Ovary (tissue), 3 donors: ENCODE measurements around the gene TFDP2.
"Not testable (repeated sequence)": the region's sequence is repeated elsewhere in the genome, so short reads cannot be mapped to it uniquely, and the experiment has no call there.

Experiments used
- CTCF ChIP-seq, 3 donors: fragments of 450-650 bp in 2 of 3; fragments of 200-600 bp in 1 of 3; IDR thresholded peaks; one replicate each; pipeline versions ENCODE4 v1.5.1 to v1.8.0; 2016 to 2022; ENCODE audit warnings: antibody characterized with exemption in 3 of 3, mild to moderate bottlenecking in 1 of 3
- POLR2A ChIP-seq: fragments of 450-650 bp; IDR thresholded peaks from one replicate; pipeline ENCODE4 v1.6.1; 2017; ENCODE audit warnings: antibody characterized with exemption, mild to moderate bottlenecking, moderate library complexity
- donor health status: DM: no; HTN: no; CAD: no.

- not testable (repeated sequence) for TF ChIP-seq CTCF (IDR thresholded peaks at IDR 0.05); POLR2A
Observed at GRCh38 chr3:141909986-141910385, 239.4 kb downstream of the TFDP2 start.
